Measurements from ENCODE around the gene LIN52. TPM values are rescaled to one million over a fixed set of nuclear protein-coding genes. Genes with fewer than 3 reads are reported as not detected.
A peak's percentile ranks its signal among the peaks of the same experiment; 100 is the strongest.

Gene LIN52
- total RNA-seq, 1 donor from 2014 or later: 8.7 TPM

- DNase-seq: no peak
- ATAC-seq: peak; percentile 26
- Histone ChIP-seq H3K36me3 (no peaks in the 10 kb centered on the region), H3K27ac (no peak overlapping the region), H3K9me3 (no peaks in the 10 kb centered on the region), H3K4me3 (no peak overlapping the region), H3K27me3 (no peaks in the 10 kb centered on the region), H3K4me1 (no peaks in the 10 kb centered on the region)
- intact Hi-C loops (cut with DNase I): no loop called here
- TF ChIP-seq, protein P1, sequence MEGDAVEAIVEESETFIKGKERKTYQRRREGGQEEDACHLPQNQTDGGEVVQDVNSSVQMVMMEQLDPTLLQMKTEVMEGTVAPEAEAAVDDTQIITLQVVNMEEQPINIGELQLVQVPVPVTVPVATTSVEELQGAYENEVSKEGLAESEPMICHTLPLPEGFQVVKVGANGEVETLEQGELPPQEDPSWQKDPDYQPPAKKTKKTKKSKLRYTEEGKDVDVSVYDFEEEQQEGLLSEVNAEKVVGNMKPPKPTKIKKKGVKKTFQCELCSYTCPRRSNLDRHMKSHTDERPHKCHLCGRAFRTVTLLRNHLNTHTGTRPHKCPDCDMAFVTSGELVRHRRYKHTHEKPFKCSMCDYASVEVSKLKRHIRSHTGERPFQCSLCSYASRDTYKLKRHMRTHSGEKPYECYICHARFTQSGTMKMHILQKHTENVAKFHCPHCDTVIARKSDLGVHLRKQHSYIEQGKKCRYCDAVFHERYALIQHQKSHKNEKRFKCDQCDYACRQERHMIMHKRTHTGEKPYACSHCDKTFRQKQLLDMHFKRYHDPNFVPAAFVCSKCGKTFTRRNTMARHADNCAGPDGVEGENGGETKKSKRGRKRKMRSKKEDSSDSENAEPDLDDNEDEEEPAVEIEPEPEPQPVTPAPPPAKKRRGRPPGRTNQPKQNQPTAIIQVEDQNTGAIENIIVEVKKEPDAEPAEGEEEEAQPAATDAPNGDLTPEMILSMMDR (IDR thresholded peaks at IDR 0.05): no peak
Measured at GRCh38 chr14:74147571-74147970, 62.8 kb downstream of the LIN52 start.

DNA sequence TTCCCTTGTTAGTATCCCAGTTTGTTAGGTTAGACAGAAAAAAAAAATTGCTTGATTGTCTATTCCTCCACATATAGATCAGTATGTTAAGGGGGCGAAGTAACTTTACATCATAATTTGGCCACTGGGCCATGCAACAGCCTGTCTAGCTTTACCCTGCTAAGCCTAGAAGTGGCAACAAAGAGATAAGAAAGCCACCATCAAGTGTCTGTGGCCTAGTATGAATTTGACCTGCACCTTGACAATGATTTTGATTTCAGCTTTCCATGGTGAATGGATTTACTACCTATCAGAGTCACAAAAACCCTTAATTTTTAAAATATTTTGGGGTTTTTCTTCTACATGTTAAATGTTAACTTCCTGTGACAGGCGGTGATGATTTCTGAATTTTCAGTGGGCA lies 63.9 kb downstream of the LIN52 start:
- H3K9me3 ChIP-seq: no peaks in the 10 kb centered on the region
- TF ChIP-seq, protein P1 (IDR thresholded peaks at IDR 0.05): no peak
- no peak for DNase-seq
- no peak for ATAC-seq
- H3K27me3 ChIP-seq: no peaks in the 10 kb centered on the region
- H3K27ac ChIP-seq: no peak overlapping the region
- H3K36me3 ChIP-seq: no peaks in the 10 kb centered on the region
- intact Hi-C loops (cut with DNase I): no loop called here
- H3K4me3 ChIP-seq: no peak overlapping the region
- no peaks in the 10 kb centered on the region for H3K4me1 ChIP-seq

- intact Hi-C loops (cut with DNase I): no loop called here
- Histone ChIP-seq H3K9me3 (no peaks in the 10 kb centered on the region), H3K36me3 (no peaks in the 10 kb centered on the region), H3K4me1 (no peaks in the 10 kb centered on the region), H3K27ac (no peak overlapping the region), H3K4me3 (no peak overlapping the region), H3K27me3 (no peaks in the 10 kb centered on the region)
- no peak for DNase-seq
- TF ChIP-seq, protein P1 (IDR thresholded peaks at IDR 0.05): no peak
- ATAC-seq: no peak
Measured at GRCh38 chr14:74155287-74155686, 70.5 kb downstream of the LIN52 start.

- H3K9me3 ChIP-seq: no peaks in the 10 kb centered on the region
- H3K4me1 ChIP-seq: no peaks in the 10 kb centered on the region
- no peaks in the 10 kb centered on the region for H3K36me3 ChIP-seq
- ATAC-seq: no peak
- no peak overlapping the region for H3K4me3 ChIP-seq
- DNase-seq: no peak
- H3K27me3 ChIP-seq: no peaks in the 10 kb centered on the region
- no peak overlapping the region for H3K27ac ChIP-seq
- TF ChIP-seq, protein P1 (IDR thresholded peaks at IDR 0.05): no peak
- intact Hi-C loops (cut with DNase I): no loop called here
Measured at GRCh38 chr14:74155749-74156148, 71.0 kb downstream of the LIN52 start.

DNA sequence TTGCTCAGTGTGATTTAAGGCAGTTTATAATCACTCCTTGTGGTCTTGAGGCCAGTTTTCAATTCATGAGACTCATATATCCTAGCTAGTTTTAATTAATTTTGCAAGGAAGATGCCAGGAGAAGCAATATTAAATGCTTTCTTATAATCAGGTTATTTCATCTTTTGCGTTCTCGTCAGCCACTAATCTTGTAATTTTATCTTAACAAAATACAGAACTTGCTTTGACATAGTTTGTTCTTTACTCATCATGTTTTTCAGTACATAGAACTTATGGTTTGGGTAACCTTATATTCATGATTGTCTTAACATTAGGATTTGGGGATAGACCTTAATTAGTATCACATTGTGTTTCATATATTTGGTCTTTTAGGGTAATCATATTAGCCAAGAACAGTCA lies 76.0 kb downstream of the LIN52 start:
- no peaks in the 10 kb centered on the region for H3K9me3 ChIP-seq
- no peaks in the 10 kb centered on the region for H3K4me1 ChIP-seq
- ATAC-seq: no peak
- DNase-seq: no peak
- TF ChIP-seq, protein P1 (IDR thresholded peaks at IDR 0.05): no peak
- H3K36me3 ChIP-seq: no peaks in the 10 kb centered on the region
- H3K4me3 ChIP-seq: no peak overlapping the region
- no peak overlapping the region for H3K27ac ChIP-seq
- intact Hi-C loops (cut with DNase I): no loop called here
- H3K27me3 ChIP-seq: no peaks in the 10 kb centered on the region

GRCh38 chr14:74161526-74162158 lies 76.9 kb downstream of the LIN52 start:
- ATAC-seq (no peak), DNase-seq (no peak)
- Histone ChIP-seq H3K27me3 (no peaks in the 10 kb centered on the region), H3K36me3 (no peaks in the 10 kb centered on the region), H3K4me3 (no peak overlapping the region), H3K27ac (no peak overlapping the region), H3K4me1 (no peaks in the 10 kb centered on the region), H3K9me3 (no peaks in the 10 kb centered on the region)
- intact Hi-C loops (cut with DNase I): no loop called here
- TF ChIP-seq, protein P1 (IDR thresholded peaks at IDR 0.05): no peak

All from upper lobe of right lung (tissue), 1 donor.